ENCODE measurements around the gene ATP1B1.

Gene ATP1B1

DNA sequence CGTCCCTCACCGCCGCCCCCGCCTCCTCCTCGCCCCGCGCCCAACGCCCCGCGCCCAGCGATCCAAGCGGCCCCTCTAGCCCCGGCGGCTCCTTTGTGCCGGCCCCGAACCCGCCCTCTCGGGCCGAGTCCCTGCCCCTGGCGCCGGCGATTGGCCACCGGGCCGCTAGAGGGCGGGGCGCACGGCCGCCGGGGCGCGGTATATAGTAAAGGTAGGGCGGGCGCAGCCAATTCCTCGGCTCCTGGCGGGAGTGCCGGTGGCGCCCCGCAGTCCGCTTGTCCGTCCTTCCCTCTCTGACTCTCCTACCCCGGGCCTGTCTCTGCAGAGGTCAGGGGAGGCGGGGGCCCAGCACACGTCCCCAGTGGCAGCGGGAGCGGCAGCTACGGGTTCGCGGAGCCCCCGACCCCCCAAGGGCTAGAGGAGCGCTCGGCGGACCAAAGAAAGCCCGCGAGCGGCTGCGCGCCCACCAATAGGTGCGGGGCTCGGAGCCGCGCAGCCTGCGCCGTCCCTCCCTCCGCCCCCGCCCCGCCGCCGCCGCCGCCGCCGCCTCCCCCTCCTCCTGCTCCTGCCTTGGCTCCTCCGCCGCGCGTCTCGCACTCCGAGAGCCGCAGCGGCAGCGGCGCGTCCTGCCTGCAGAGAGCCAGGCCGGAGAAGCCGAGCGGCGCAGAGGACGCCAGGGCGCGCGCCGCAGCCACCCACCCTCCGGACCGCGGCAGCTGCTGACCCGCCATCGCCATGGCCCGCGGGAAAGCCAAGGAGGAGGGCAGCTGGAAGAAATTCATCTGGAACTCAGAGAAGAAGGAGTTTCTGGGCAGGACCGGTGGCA lies at the start of gene ATP1B1:
ATP1B1 (plus strand) TSS at position 596 of the 826 bp plus-strand sequence; CDS start at position 736, 140 bp downstream.
- peak; percentile 96 for DNase-seq

DNA sequence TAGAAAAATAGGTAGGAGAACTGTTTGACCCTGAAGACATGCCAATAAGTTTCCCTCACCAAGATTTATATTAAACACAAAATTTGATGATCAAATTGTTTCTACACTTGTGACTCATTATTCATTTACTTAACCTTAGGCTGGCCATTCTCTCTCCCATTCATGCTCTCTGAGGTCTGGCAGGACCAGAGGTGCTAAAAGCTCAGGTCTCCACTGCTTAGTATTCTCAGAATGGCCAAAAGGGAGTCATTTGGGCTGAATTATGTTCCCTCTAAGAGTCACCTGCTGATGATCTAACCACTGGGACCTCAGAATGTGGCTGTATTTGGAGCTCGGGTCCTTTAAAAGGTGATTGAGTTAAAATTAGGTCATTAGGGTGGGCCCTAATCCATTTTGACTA lies 47.1 kb upstream of the ATP1B1 start:
- DNase-seq = no peak

GRCh38 chr1:169060043-169060722 lies 46.3 kb upstream of the ATP1B1 start:
- no peak for DNase-seq

- no peak for DNase-seq
Measured at GRCh38 chr1:169060919-169061639, 45.4 kb upstream of the ATP1B1 start.

DNA sequence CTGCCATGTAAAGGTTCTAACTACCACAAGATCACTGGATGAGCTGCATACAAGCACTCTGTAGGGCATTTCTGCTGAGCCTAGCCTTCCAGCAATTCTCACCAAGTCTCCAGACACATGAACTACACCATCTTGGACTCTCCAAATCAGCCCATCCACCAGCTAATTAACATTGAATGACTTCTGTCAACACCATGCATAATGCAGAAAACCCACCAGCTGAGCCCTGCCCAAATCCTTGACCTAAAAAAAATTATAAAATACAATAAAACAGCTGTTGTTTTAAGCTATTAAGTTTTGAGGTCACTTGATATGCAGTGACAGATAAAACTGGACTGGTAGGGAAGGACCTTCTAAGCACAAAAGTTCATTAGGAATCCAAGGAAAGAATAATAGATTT lies 44.3 kb upstream of the ATP1B1 start:
- DNase-seq = no peak

GRCh38 chr1:169064103-169064502 lies 42.4 kb upstream of the ATP1B1 start:
- no peak for DNase-seq

DNA sequence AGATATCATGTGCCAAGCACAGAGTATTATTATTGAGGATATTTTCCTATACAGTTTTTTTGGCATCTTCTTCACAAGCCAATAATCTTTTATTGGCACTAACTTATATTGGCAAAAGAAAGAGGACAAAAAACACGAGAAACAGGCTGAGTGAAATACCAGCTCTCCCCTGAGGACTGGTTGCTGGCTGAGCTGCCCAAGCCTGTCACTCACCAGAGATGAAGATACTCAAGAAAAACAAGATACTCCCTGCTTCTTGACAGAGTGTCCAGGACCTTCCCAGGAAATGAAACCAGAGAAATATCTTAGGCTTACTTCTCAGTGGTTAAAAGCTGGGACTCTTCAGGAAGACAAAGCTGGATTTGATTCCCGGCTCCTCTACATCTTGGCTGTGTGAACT lies 35.9 kb upstream of the ATP1B1 start:
- no peak for DNase-seq

DNA sequence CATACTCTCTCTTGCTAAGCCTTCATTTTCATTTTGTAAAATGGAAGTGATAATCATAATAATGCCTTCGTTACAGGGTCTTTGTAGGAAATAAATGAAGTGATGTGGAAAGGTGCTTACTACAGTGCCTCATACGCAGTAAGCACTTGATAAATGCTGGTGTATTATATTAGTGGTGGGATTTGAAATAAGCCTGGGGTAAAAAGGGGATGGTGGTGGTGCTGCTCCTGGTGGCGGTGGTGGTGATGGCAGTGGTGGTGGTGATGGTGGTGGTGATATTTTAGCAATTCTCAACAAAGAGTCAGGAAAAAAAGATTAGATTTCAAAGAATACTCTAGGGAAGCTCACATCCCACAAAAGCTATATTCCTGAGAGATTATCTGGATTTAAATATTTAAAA lies 35.5 kb upstream of the ATP1B1 start:
- DNase-seq = no peak

GRCh38 chr1:169072945-169073725 lies 33.4 kb upstream of the ATP1B1 start:
- DNase-seq = peak; percentile 46

GRCh38 chr1:169078163-169078883 lies 28.2 kb upstream of the ATP1B1 start:
- DNase-seq = peak; percentile 27

DNA sequence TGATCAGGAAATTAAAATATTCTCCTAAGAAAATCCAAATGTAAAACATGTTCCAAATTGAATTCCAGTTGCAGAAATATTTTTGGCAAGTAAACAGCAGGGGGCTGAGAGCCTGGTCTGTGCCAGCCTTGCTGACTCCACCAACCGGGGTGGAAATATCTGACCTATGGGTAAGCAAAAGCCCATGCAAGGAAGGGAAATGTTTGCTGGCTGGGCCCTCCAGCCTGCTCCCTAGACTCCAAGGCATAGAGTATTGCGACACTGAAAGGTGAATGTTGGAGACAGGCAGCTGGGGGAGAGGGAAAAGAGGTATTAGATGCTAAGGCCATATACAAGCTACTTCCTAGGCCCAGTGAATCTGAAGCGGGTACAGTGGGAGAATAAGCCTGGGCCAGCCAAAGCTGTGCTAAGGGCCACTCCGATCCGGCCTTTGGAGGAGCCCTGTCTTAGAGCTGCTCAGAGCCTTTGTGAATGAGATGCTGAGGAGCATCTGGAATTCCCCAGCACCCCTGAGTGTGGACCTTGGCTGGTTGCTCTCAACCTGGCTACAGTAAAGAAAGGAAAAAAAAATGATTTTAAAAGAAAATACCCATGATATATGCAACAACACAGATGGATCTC lies 24.9 kb upstream of the ATP1B1 start:
- DNase-seq = no peak

GRCh38 chr1:169085911-169086310 lies 20.6 kb upstream of the ATP1B1 start:
- no peak for DNase-seq

DNA sequence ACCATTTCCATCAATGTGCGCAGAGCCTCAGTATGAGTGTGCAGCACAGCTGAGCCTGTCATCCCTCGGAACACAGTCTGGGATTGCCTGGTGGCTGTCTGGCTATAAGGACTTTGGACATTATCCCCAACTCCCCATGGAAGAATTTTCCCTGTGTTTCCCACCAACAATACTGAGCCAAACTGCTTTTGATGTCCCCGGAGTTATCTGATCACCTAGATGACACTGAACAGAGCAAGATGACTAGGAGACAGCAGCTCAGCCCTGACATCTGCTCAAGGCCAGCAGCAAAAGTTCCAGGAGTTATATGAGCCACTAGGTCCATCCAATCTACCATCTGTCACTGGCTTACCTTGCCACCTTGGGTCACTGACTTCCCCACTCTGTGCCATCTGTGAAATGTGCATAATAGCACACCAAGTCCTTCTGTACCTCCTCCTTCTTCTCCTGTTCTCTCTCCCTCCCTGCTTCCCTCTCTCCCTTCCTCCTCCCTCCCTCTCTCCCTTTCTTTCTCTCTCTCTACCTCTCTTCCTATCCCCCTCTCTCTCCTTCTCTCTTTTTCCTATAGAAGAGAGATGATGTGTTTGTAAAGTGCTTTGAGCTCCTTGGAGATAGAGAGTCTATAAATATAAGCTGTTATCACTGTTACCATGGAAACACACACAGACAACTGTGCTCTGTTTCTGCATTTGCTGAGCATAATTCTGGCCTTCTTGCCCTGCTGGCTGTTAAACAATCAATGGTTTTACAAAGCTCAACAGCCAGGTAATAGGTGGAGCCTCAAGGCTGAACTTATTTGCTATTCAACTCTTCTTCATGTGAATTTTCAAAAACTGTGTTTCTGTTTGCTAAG lies 19.7 kb upstream of the ATP1B1 start:
- DNase-seq = no peak

GRCh38 chr1:169087876-169088275 lies 18.6 kb upstream of the ATP1B1 start:
- DNase-seq = no peak

DNA sequence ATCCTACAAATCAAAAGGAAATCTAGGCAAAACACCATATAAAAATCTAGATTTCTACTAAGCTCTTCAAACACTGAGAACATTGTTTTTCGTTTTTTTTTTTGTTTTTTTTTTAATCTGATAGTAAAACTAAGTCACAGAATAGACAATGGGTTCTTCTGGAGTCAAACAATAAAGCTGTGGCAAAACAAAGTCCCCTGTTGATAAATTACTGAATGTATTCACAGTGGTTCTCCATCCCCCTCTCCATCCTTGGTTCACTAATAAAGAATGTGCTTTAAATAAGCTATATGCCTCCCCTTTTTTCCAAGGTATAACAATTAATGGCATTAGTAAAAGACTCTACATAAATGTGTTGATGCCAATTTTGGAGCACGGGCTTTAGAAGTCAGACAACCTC lies 16.7 kb upstream of the ATP1B1 start:
- no peak for DNase-seq

GRCh38 chr1:169090308-169090899 lies 16.1 kb upstream of the ATP1B1 start:
- DNase-seq = no peak

DNA sequence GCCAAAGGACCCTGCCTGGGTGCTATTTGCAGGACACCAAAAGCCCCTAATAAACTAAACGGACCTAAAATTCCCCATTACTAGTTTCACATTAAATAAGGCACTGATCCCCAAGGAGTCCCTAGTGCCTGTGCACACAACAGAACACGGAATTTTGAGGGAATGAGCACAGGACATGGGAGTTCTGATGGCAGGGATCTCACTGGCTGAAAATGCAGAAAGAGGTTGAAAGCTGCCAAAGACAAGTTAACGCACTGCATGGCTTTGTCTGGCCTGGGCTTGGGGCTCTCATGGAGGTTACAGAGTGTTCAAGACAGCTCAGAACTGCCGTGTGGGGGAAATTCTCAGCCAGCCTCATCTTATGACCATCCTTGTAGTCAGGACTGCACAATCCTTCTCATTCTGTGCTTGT lies 15.6 kb upstream of the ATP1B1 start:
- no peak for DNase-seq

DNA sequence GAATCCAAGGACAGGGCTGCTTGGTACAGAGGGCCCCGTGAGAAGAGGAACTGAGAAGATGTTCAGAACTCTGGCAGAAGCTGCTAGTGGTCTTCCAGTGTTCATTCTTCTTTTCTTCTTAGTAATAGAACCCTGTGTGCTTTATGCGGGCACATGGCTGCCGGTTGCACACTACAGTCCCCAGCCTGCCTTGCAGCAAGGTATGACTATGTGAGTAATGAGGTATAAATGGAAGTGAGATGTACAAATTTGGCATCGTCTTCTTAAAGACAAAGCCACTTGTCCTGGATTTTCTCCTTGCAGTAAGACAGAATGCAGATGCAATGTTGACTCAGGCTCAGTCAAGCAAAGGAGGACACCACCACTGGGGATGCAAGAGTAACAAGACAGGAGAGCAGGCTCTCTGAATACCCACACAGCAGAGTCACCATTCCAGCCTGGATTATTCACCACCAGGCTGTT lies 15.0 kb upstream of the ATP1B1 start:
- DNase-seq = no peak

DNA sequence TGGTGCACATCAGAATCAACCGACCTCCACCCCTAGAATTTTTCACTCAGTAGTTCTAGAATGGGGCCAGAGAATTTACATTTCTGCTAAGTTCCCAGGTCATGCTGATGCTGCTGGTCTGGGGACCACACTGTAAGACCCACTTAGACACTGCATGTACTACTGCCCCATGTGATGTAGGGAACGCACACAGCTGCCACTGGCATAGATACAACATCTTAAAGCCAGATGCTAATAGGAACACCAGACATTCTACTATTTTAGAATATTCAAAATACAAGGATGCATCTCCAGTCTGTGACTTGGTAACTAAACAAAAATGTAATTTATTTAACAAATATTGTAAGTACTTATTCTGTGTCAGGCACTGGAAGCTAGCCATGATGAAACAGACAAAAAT lies 14.1 kb upstream of the ATP1B1 start:
- no peak for DNase-seq

DNA sequence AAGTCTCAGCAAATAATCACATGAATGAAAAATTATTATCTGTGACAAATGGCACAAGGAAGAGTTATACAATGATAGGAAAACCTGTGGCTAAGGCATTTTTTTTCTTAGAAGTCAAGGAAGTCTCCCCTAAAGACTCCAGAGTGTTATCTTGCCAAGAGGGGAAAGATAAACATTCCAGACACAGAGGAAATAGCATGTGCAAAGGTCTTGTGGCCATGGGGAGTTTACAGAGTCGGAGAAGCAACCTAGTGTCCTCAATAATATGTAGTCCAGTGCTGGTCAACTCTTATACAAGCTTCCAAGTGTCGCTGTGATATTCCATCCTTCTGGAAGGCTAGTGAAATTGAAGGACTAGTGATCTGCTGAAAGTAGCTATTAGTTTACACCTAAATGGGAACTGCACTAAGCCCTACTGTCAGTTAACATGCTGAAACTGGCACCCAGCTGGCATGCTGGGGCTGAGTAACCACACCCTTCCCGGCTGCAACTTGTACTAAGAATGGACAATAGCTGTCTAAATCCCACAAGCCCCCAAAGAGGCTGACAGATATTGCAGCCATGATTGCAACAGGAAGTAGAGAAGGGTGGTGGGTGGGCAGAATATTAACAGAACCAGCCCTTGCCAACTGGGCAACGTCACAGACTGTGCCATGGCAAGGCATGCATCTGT lies 11.5 kb upstream of the ATP1B1 start:
- DNase-seq = no peak
